Peyer's patch (tissue), 4 donors: ENCODE measurements around the gene AHDC1.

Source experiments
- CTCF ChIP-seq, 6 experiments: fragments of 450-650 bp in 4 of 6; fragments of 200-600 bp in 2 of 6; sonication (generic) in 1 of 6; IDR thresholded peaks; one replicate each; pipeline ENCODE4 v1.5.1; 2017 to 2019; ENCODE audit warnings: antibody characterized with exemption in 6 of 6, mild to moderate bottlenecking in 3 of 6, moderate library complexity in 1 of 6
- POLR2A ChIP-seq, 2 donors: fragments of 450-650 bp; IDR thresholded peaks; one replicate each; pipeline ENCODE4 v1.5.1; 2017; ENCODE audit warnings: antibody characterized with exemption in 2 of 2, mild to moderate bottlenecking in 2 of 2, moderate library complexity in 2 of 2

- TF ChIP-seq CTCF (IDR thresholded peaks at IDR 0.05) (no peak), POLR2A (IDR thresholded peaks at IDR 0.05) (no peak)
Observed at GRCh38 chr1:27597516-27598294, 6.2 kb downstream of the AHDC1 start.
